HepG2 (cell line): Measurements from ENCODE around the gene SLC16A5. TPM values are rescaled to one million over a fixed set of nuclear protein-coding genes. Genes with fewer than 3 reads are reported as not detected.

Experiments used
- ETV5 ChIP-seq: IDR thresholded peaks from 2 replicates; pipeline ENCODE4 v1.6.1; 2018; ENCODE audit warnings: missing biosample characterization, missing genetic modification reagents, inconsistent platforms, borderline replicate concordance
- MAFG ChIP-seq: sonication (generic); formaldehyde crosslinking; IDR thresholded peaks from 2 replicates; pipeline ENCODE4 v1.5.1; 2020; ENCODE audit warnings: mild to moderate bottlenecking, missing genetic modification reagents
- MIER3 ChIP-seq: IDR thresholded peaks from 2 replicates; pipeline ENCODE4 v1.6.1; 2016; ENCODE audit warnings: missing compliant biosample characterization, borderline replicate concordance
- NR2F1 ChIP-seq, 2 experiments: fragments of 450-650 bp in 1 of 2; formaldehyde crosslinking in 1 of 2; IDR thresholded peaks; 2 replicates each; pipeline versions ENCODE4 v1.5.0 to v1.6.1; 2016 to 2020; ENCODE audit warnings: mild to moderate bottlenecking in 1 of 2, missing compliant biosample characterization in 1 of 2, missing genetic modification reagents in 1 of 2, moderate library complexity in 1 of 2
- NRL ChIP-seq: sonication (generic); formaldehyde crosslinking; IDR thresholded peaks from 2 replicates; pipeline ENCODE4 v1.5.0; 2020; ENCODE audit warnings: missing genetic modification reagents, mild to moderate bottlenecking, moderate library complexity, borderline replicate concordance
- RCOR2 ChIP-seq: IDR thresholded peaks from 2 replicates; pipeline ENCODE4 v1.6.1; 2016; ENCODE audit warnings: missing biosample characterization, missing genetic modification reagents
- RELA ChIP-seq: sonication (generic); formaldehyde crosslinking; IDR thresholded peaks from 2 replicates; pipeline ENCODE4 v1.4.0; 2020; ENCODE audit warnings: missing genetic modification reagents
- SAFB2 ChIP-seq: sonication (generic); formaldehyde crosslinking; IDR thresholded peaks from 2 replicates; pipeline ENCODE4 v1.5.1; 2020; ENCODE audit warnings: missing genetic modification reagents, low read depth, mild to moderate bottlenecking, borderline replicate concordance
- SALL1 ChIP-seq: sonication (generic); formaldehyde crosslinking; IDR thresholded peaks from 2 replicates; pipeline ENCODE4 v1.8.0; 2022; ENCODE audit warnings: mild to moderate bottlenecking, missing genetic modification reagents
- SOX5 ChIP-seq: IDR thresholded peaks from 2 replicates; pipeline ENCODE4 v1.6.1; 2016; ENCODE audit warnings: borderline replicate concordance
- SUZ12 ChIP-seq: fragments of 150-350 bp; IDR thresholded peaks from 2 replicates; pipeline ENCODE4 v1.6.1; 2014; ENCODE audit warnings: low read depth, low read length
- ZBTB38 ChIP-seq: sonication (generic); formaldehyde crosslinking; IDR thresholded peaks from 2 replicates; pipeline ENCODE4 v1.5.1; 2020; ENCODE audit warnings: mild to moderate bottlenecking, missing genetic modification reagents
- ZBTB7A ChIP-seq: sonication (generic); formaldehyde crosslinking; IDR thresholded peaks from 2 replicates; pipeline ENCODE4 v1.8.0; 2022; ENCODE audit warnings: mild to moderate bottlenecking, missing genetic modification reagents
- ZMYM2 ChIP-seq: sonication (generic); formaldehyde crosslinking; IDR thresholded peaks from 2 replicates; pipeline ENCODE4 v1.8.0; 2022; ENCODE audit warnings: mild to moderate bottlenecking, missing genetic modification reagents
- ZNF367 ChIP-seq: sonication (generic); formaldehyde crosslinking; IDR thresholded peaks from 2 replicates; pipeline ENCODE4 v1.4.0; 2020; ENCODE audit warnings: missing genetic modification reagents, borderline replicate concordance
- ZNF446 ChIP-seq: sonication (generic); formaldehyde crosslinking; IDR thresholded peaks from 2 replicates; pipeline ENCODE4 v1.5.0; 2020; ENCODE audit warnings: mild to moderate bottlenecking, missing genetic modification reagents
- ZNF772 ChIP-seq: sonication (generic); formaldehyde crosslinking; IDR thresholded peaks from 2 replicates; pipeline ENCODE4 v1.5.0; 2020; ENCODE audit warnings: mild to moderate bottlenecking, missing genetic modification reagents
- ZNF780A ChIP-seq: sonication (generic); formaldehyde crosslinking; IDR thresholded peaks from 2 replicates; pipeline ENCODE4 v1.8.0; 2022; ENCODE audit warnings: mild to moderate bottlenecking, missing genetic modification reagents, moderate library complexity
- ZNF839 ChIP-seq: sonication (generic); formaldehyde crosslinking; IDR thresholded peaks from 2 replicates; pipeline ENCODE4 v1.4.0; 2020; ENCODE audit warnings: missing genetic modification reagents, mild to moderate bottlenecking, borderline replicate concordance
- ZNF879 ChIP-seq: sonication (generic); formaldehyde crosslinking; IDR thresholded peaks from 2 replicates; pipeline ENCODE4 v1.8.1; 2023; ENCODE audit warnings: missing genetic modification reagents
- polyA plus RNA-seq, 8 experiments: library from polyadenylated mRNA; depleted of rRNA in 3 of 8; stranded (reverse) in 7 of 8; unstranded in 1 of 8; fragments of >200 nt; fragmentation: Illumina TruSeq in 4 of 8; extraction: Trizol in 4 of 8; gene quantifications; 2 replicates each; pipeline versions ENCODE4 v1.2.1 to v1.2.3, GENCODE V29; 2011 to 2016; ENCODE audit warnings: low read depth in 4 of 8, missing spikeins in 1 of 8, mixed read lengths in 1 of 8; ENCODE audit not compliant: insufficient read depth in 1 of 8
- total RNA-seq, 5 experiments: library from RNA; depleted of rRNA; stranded (reverse); fragments of >200 nt; fragmentation: Illumina TruSeq; extraction: Trizol; gene quantifications; 2 replicates each; pipeline ENCODE4 v1.2.3, GENCODE V29; 2016; ENCODE audit warnings: low read depth in 1 of 5
- TF ChIP-seq, protein P1 (sequence below): sonication (generic); formaldehyde crosslinking; IDR thresholded peaks from 2 replicates; pipeline ENCODE4 v1.5.0; 2020; ENCODE audit warnings: missing genetic modification reagents, mild to moderate bottlenecking, borderline replicate concordance
- TF ChIP-seq, protein P2 (sequence below): sonication (generic); formaldehyde crosslinking; IDR thresholded peaks from 2 replicates; pipeline ENCODE4 v1.5.1; 2020; ENCODE audit warnings: mild to moderate bottlenecking, missing genetic modification reagents, moderate library complexity
- TF ChIP-seq, protein P3 (sequence below): IDR thresholded peaks from 2 replicates; pipeline ENCODE4 v1.6.1; 2016; ENCODE audit warnings: control low read depth

The SLC16A5 gene
- total and polyA plus RNA-seq, 2 of the 13 experiments (the other 11 are each of a cell fraction or from before 2014, with no cell fraction given): 0.69 to 5.6 TPM

DNA sequence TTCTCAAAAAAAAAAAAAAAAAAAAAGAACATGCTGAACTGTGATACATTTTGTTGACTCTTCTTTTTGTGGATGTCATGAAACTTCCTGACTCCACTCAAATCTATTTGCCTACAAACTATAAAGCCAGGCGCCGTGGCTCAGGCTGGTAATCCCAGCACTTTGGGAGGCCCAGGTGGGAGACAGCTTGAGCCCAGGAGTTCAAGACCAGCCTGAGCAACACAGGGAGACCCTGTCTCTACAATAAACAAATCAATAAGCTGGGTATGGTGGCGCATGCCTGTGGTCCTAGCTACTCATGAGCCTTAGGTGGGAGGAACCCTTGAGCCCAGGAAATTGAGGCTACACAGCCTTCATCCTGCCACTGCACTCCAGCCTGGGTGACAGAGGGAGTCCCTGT lies 45.2 kb downstream of the SLC16A5 start (continued):
- TF ChIP-seq, protein P1, sequence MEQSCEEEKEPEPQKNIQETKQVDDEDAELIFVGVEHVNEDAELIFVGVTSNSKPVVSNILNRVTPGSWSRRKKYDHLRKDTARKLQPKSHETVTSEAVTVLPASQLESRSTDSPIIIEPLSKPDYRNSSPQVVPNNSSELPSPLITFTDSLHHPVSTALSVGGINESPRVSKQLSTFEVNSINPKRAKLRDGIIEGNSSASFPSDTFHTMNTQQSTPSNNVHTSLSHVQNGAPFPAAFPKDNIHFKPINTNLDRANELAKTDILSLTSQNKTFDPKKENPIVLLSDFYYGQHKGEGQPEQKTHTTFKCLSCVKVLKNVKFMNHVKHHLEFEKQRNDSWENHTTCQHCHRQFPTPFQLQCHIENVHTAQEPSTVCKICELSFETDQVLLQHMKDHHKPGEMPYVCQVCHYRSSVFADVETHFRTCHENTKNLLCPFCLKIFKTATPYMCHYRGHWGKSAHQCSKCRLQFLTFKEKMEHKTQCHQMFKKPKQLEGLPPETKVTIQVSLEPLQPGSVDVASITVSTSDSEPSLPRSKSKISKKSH (CRISPR knock-in tag): no peak
- TF ChIP-seq NRL (no peak), ZBTB38 (CRISPR knock-in tag) (no peak), MIER3 (CRISPR knock-in tag) (no peak), SOX5 (CRISPR knock-in tag) (no peak), MAFG (no peak), RELA (CRISPR knock-in tag) (no peak), ZNF839 (CRISPR knock-in tag) (0 out of 2 replicates have a peak, but pooled peaks have one; percentile 19), ZNF446 (CRISPR knock-in tag) (no peak), ZNF367 (CRISPR knock-in tag) (no peak), SAFB2 (CRISPR knock-in tag) (no peak), SALL1 (CRISPR knock-in tag) (peak; percentile 48; the same call in 1 of the 2 replicates), ZNF780A (CRISPR knock-in tag) (no peak), NR2F1 (CRISPR knock-in tag; IDR thresholded peaks at IDR 0.05) (no peak), ZNF772 (CRISPR knock-in tag) (0 out of 2 replicates have a peak, but pooled peaks have one; percentile 30), ZNF879 (CRISPR knock-in tag) (no peak), RCOR2 (CRISPR knock-in tag) (0 out of 2 replicates have a peak, but pooled peaks have one; percentile 15), ZBTB7A (CRISPR knock-in tag) (peak; percentile 47; the same call in 1 of the 2 replicates), ZMYM2 (CRISPR knock-in tag) (0 out of 2 replicates have a peak, but pooled peaks have one; percentile 29), SUZ12 (no peak), ETV5 (CRISPR knock-in tag) (peak; percentile 28; the same call in 1 of the 2 replicates)
- TF ChIP-seq, protein P2, sequence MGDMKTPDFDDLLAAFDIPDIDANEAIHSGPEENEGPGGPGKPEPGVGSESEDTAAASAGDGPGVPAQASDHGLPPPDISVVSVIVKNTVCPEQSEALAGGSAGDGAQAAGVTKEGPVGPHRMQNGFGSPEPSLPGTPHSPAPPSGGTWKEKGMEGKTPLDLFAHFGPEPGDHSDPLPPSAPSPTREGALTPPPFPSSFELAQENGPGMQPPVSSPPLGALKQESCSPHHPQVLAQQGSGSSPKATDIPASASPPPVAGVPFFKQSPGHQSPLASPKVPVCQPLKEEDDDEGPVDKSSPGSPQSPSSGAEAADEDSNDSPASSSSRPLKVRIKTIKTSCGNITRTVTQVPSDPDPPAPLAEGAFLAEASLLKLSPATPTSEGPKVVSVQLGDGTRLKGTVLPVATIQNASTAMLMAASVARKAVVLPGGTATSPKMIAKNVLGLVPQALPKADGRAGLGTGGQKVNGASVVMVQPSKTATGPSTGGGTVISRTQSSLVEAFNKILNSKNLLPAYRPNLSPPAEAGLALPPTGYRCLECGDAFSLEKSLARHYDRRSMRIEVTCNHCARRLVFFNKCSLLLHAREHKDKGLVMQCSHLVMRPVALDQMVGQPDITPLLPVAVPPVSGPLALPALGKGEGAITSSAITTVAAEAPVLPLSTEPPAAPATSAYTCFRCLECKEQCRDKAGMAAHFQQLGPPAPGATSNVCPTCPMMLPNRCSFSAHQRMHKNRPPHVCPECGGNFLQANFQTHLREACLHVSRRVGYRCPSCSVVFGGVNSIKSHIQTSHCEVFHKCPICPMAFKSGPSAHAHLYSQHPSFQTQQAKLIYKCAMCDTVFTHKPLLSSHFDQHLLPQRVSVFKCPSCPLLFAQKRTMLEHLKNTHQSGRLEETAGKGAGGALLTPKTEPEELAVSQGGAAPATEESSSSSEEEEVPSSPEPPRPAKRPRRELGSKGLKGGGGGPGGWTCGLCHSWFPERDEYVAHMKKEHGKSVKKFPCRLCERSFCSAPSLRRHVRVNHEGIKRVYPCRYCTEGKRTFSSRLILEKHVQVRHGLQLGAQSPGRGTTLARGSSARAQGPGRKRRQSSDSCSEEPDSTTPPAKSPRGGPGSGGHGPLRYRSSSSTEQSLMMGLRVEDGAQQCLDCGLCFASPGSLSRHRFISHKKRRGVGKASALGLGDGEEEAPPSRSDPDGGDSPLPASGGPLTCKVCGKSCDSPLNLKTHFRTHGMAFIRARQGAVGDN: no peak; the same call in 1 of the 2 replicates
- TF ChIP-seq, protein P3, sequence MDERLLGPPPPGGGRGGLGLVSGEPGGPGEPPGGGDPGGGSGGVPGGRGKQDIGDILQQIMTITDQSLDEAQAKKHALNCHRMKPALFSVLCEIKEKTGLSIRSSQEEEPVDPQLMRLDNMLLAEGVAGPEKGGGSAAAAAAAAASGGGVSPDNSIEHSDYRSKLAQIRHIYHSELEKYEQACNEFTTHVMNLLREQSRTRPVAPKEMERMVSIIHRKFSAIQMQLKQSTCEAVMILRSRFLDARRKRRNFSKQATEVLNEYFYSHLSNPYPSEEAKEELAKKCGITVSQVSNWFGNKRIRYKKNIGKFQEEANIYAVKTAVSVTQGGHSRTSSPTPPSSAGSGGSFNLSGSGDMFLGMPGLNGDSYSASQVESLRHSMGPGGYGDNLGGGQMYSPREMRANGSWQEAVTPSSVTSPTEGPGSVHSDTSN (CRISPR knock-in tag): no peak
- TF ChIP-seq, all 625 proteins: peak for 33
